Kidney capillary endothelial cell (primary cell): ENCODE data around the gene EHD1.
"Not testable (repeated sequence)": the region's sequence is repeated elsewhere in the genome, so short reads cannot be mapped to it uniquely, and the experiment has no call there.

ENCODE experiments used
- DNase-seq: peaks from one replicate; pipeline ENCODE4 v3.0.0-alpha.2; 2018; ENCODE audit warnings: low spot score

EHD1 gene

GRCh38 chr11:64856382-64857227, 21.8 kb downstream of the EHD1 start:
- DNase-seq = peak; percentile 97

- DNase-seq = no peak
Observed at GRCh38 chr11:64855596-64856304, 22.7 kb downstream of the EHD1 start.

- peak; percentile 98 for DNase-seq
Observed at GRCh38 chr11:64854534-64855502, 23.6 kb downstream of the EHD1 start.

- DNase-seq = no peak
Observed at GRCh38 chr11:64854157-64854533, 24.3 kb downstream of the EHD1 start.

GRCh38 chr11:64853709-64854108, 24.7 kb downstream of the EHD1 start:
- no peak for DNase-seq

GRCh38 chr11:64852804-64853509, 25.5 kb downstream of the EHD1 start:
- no peak for DNase-seq

GRCh38 chr11:64851831-64852351, 26.5 kb downstream of the EHD1 start:
- DNase-seq = no peak

- no peak for DNase-seq
Observed at GRCh38 chr11:64850979-64851567, 27.3 kb downstream of the EHD1 start.

GRCh38 chr11:64849598-64850356, 28.6 kb downstream of the EHD1 start:
- no peak for DNase-seq

GRCh38 chr11:64848826-64849597, 29.4 kb downstream of the EHD1 start:
- DNase-seq = no peak

- no peak for DNase-seq
Observed at GRCh38 chr11:64848214-64848825, 30.1 kb downstream of the EHD1 start.

GRCh38 chr11:64846998-64847666, 31.3 kb downstream of the EHD1 start:
- peak; percentile 90 for DNase-seq

- DNase-seq = not testable (repeated sequence)
Observed at GRCh38 chr11:64845776-64846129, 32.7 kb downstream of the EHD1 start.

- DNase-seq = no peak
Observed at GRCh38 chr11:64845129-64845775, 33.2 kb downstream of the EHD1 start.

- DNase-seq = peak; percentile 58
Observed at GRCh38 chr11:64844330-64845128, 33.9 kb downstream of the EHD1 start, which contains the start of gene CDC42BPG. CDC42BPG (minus strand) TSS chr11:64844653; CDS start chr11:64844569, 84 bp downstream.

GRCh38 chr11:64843686-64844329, 34.6 kb downstream of the EHD1 start:
- no peak for DNase-seq
